Amniotic epithelial cell (primary cell): ENCODE results near the gene TRIM54.
"Not testable (repeated sequence)": the region's sequence is repeated elsewhere in the genome, so short reads cannot be mapped to it uniquely, and the experiment has no call there.

Experiments used
- DNase-seq: peaks from one replicate; pipeline ENCODE4 v3.0.0-alpha.2; 2010; ENCODE audit warnings: low read depth

The TRIM54 gene

GRCh38 chr2:27313882-27314645 is 31.8 kb downstream of the TRIM54 start:
- no peak for DNase-seq

- no peak for DNase-seq
Observed at GRCh38 chr2:27314709-27315108, 32.5 kb downstream of the TRIM54 start.

- DNase-seq = no peak
Observed at GRCh38 chr2:27315122-27315521, 32.9 kb downstream of the TRIM54 start.

GRCh38 chr2:27316655-27317412 is 34.6 kb downstream of the TRIM54 start:
- no peak for DNase-seq

- DNase-seq = not testable (repeated sequence)
Observed at GRCh38 chr2:27319839-27320238, 37.6 kb downstream of the TRIM54 start.

- peak; percentile 96 for DNase-seq
Observed at GRCh38 chr2:27320958-27321543, 38.8 kb downstream of the TRIM54 start.

GRCh38 chr2:27322301-27322765 is 40.1 kb downstream of the TRIM54 start:
- no peak for DNase-seq

GRCh38 chr2:27322766-27323595 is 40.8 kb downstream of the TRIM54 start, which contains the start of gene MPV17:
MPV17 (minus strand) TSS chr2:27323097; CDS start chr2:27322517, 580 bp downstream.
- DNase-seq = peak; percentile 89

GRCh38 chr2:27323596-27324285 is 41.5 kb downstream of the TRIM54 start:
- peak; percentile 24 for DNase-seq

GRCh38 chr2:27324720-27325119 is 42.5 kb downstream of the TRIM54 start:
- no peak for DNase-seq

- DNase-seq = no peak
Observed at GRCh38 chr2:27335311-27335710, 53.1 kb downstream of the TRIM54 start.

GRCh38 chr2:27336173-27336572 is 53.9 kb downstream of the TRIM54 start:
- no peak for DNase-seq

GRCh38 chr2:27347641-27348040 is 65.4 kb downstream of the TRIM54 start:
- DNase-seq = no peak

- no peak for DNase-seq
Observed at GRCh38 chr2:27350106-27350693, 68.0 kb downstream of the TRIM54 start.

GRCh38 chr2:27351802-27352598 is 69.8 kb downstream of the TRIM54 start:
- DNase-seq = no peak

GRCh38 chr2:27353386-27353761 is 71.1 kb downstream of the TRIM54 start:
- DNase-seq = not testable (repeated sequence)

GRCh38 chr2:27353762-27354596 is 71.8 kb downstream of the TRIM54 start:
- peak; percentile 84 for DNase-seq

GRCh38 chr2:27354597-27354927 is 72.3 kb downstream of the TRIM54 start:
- DNase-seq = no peak

GRCh38 chr2:27356056-27356381 is 73.8 kb downstream of the TRIM54 start:
- peak; percentile 49 for DNase-seq
